Measurements from ENCODE around the gene RAET1L.

- TF ChIP-seq CTCF (IDR thresholded peaks at IDR 0.05) (no peak), POLR2A (IDR thresholded peaks at IDR 0.05) (no peak)
Measured at GRCh38 chr6:150065083-150065482, 39.8 kb upstream of the RAET1L start.

Data from breast epithelium (tissue), 3 donors.